DMS 273 (cell line): ENCODE results near the gene GALM.
A peak's percentile ranks its signal among the peaks of the same experiment; 100 is the strongest.
"Not testable (repeated sequence)": the region's sequence is repeated elsewhere in the genome, so short reads cannot be mapped to it uniquely, and the experiment has no call there.

ENCODE experiments used
- DNase-seq: peaks from one replicate; lab custom pipeline; 2025; ENCODE audit not compliant: unreplicated experiment; lab: John Stamatoyannopoulos, UW

The GALM gene

DNA sequence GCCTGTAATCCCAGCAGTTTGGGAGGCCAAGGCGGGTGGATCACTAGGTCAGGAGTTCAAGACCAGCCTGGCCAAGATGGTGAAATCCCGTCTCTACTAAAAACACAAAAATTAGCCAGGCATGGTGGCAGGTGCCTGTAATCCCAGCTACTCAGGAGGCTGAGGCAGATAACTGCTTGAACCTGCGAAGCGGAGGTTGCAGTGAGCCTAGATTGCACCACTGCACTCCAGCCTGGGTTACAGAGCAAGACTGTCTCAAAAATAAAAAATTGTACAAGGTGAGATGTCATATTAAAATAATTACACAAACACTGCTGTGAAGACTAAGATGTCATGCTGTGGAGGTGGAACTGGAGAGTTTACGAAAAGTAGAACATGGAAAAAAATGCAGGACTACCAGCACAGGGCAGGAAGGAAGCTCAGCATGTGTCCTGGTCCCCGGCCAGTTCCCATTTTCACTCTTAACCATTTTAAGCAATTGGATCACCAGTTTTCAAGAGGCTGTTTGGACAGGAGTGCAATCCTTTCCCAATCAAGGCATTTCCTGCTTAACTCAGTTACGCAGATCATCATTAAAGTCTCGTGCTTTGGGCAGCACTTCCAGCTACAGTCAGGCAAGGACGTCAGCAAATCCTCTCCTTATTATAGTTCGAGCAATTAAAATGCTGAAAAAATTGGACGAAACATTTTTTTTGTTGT, 71.2 kb downstream of the GALM start:
- peak; percentile 15 for DNase-seq

DNA sequence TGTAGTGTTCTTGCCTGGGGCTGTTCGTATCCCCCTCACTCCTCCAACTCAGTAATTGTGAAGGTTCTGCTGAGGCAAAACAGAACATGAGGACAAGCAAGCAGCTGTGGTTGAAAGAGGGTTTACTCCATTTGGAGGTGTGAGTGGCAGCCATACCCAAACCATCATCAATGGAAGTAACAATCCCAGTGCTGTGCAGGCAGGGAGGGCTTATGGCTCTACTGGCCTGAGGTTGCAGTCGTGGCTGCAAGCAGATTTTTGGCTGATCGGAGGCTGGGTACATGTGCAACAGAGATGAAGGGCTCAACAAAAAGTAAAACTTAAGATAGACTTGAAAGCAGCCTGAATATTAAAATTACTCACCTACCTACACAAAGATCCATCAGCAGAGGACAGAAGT, 72.0 kb downstream of the GALM start:
- DNase-seq = no peak

DNA sequence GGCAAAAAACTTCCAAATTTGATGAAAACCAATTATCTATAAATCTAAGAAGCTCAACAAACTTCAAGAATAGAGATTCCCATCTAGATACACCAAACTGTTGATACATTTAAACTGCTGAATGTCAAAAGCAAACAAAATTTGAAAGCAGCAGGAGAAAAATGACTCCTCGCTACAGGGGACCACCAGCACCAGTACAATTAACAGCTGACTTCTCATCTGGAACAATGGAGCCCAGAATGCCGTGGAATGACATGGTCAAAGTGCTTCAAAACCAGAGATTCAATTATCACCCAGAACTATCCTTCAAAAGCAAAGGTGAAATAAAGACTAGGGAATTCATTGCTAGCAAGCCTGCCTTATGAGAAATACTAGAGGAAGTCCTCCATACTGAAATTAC, 73.6 kb downstream of the GALM start:
- no peak for DNase-seq

DNA sequence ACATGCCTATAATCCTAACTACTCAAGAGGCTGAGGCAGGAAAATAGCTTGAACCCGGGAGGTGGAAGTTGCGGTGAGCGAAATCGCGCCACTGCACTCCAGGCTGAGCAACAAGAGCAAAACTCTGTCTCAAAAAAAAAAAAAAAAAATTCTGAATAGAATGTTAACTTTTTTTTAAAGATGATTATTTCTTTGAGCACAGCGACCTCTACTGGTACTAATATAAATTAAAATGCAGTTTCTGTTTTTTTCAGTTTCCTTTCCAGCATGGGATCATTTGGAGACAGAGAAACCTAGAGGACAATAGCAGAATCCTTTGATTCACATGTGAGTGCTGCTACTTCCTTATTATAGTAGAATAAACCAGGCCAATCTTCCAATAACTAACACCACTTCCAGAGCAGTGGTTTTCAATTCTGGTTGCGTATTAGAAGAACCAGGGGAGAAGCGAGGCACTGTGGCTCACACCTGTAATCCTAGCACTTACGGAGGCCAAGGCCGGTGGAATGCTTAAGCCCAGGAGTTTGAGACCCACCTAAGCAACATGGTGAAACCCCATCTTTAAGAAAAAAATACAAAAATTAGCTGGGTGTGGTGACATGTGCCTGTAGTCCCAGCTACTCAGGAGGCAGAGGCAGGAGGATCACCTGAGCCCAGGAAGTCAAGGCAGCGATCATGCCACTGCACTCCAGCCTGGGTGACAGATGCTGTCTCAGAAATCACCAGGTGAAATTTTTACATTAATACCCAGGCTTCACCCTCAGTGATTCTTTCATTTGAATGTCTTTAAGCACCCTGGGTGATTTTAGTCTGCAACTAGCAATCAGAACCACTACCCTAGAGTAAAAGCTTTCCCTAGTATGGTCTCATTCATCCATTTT, 75.2 kb downstream of the GALM start:
- peak; percentile 69 for DNase-seq

DNA sequence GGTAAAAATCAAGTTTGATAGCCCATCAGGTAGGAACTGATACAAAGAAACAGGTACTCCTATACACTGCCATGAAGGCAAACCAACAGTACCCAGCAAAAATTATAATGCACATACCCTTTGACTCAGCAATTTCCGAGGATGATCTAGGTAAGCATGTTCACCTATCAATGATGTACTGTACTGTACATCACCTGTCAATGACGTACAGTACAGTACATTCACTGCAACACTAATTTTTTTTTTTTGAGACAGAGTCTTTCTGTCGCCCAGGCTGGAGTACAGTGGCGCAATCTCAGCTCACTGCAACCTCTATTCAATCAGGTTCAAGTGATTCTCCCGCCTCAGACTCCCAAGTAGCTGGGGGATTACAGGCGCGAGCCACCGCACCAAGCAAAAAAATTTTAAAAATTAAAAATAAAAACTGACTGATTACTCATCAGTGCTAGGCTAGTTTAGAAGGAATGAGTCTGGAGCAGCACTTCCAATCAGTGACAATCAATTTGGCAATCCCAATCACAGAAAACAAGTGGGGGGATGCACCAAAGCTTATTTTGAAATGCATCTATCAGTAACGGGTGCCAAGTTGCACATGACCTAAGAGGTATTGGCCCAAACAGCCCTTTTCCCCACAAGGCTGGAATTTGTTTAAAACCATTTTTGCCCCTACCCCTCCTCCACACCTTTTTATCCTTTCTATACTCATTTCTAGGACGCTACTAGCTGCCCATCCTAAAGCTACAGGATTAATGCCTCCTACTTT, 77.1 kb downstream of the GALM start:
- DNase-seq = peak; percentile 42

DNA sequence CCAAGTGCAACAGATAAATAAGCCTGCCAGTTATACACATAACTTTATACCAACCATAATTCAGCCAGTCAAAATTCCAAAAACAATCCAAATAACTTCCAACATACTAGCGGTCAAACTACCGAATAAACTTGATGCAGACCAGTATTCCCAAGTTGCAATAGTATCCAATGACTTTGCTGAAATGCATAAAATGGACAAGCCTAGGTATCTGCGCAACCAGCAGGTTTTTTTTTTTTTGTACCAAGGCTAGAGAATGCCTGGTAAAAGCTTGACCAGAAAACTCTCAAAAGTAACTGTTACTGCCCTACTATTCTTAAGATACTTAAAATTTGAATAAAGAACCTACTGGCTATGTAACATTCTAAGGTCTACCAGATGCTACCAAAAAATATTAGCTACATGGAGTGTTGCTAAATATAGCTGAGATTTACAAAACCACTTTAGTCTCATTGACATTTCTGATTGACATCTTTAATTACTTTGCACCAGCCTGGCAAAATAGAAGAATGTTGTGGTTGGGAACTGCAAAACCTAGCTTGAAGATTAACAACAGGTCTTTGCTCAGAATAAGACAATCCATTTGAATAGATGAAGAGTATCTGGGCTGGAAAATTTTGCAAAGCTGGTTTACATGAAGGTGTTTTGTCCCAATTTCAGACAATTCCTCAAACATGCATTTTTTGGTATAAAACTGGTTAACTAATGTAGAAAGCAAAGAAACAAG, 77.9 kb downstream of the GALM start:
- DNase-seq = peak; percentile 25

DNA sequence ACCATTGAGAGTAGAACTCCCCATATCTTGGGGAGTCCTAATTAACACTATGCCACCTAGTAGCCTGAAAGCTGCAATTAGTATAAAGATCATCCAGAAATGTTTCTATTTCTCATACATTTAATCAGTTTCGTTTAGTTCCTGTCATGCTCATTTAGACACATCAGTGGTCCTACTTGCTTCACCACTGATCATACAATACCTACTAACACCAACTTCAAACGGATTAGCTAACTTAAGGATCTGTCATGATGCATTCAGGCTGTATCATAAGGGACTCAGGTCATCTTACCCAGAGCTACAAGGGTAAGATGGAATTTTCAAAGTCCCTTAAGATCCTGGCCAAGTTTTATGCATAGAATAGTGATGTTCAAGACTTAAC, 78.5 kb downstream of the GALM start:
- no peak for DNase-seq

DNA sequence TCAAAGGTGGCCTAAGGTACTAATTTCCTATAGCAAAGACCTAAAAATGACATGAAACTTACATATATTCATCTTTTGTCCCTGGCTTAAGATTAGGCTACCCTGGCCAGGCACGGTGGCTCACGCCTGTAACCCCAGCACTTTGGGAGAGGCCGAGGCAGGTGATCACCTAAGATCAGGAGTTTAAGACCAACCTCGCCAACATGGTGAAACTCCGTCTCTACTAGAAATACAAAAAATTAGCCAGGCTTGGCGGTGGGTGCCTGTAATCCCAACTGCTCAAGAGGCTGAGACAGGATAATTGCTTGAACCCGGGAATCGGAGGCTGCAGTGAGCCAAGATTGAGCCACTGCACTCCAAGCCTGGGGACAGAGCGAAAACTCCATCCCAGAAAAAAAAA, 79.4 kb downstream of the GALM start:
- DNase-seq = no peak

DNA sequence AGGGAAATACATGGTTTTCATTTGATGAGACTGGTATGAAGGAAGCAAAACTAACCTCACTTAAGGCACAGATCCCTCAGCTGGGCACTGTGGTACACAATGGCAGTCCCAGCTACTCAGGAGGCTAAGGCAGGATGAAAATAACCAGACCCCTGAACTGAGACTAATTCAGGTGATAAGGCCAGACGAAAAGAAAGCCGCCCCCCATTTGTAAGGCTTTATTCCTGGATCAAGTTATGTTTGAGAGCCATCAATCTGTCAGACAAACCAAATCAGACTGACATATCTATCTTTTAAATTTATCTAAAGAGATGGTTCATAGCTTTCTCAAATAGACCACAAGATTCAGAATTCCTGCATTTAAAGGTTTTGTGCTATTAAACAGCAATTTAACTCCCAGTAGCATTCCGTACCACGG, 81.1 kb downstream of the GALM start:
- no peak for DNase-seq

DNA sequence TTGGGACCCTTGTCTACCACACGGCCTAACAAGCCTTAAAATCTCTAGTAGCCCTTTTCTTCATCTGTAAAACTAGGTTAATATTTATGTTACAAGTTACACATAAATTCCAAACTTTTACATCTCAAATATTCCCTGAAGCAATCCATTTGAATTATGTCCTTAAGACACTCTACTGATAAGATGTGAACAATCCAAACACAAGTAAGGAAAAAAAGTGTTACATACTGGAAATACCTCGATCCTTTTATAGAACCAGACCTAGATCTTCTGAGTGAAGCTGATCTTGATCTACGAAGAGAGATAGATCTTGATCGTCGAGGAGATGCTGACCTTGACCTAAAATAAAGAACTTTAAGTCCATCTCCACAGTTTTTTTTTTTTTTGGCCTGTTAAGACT, 81.9 kb downstream of the GALM start:
- no peak for DNase-seq

DNA sequence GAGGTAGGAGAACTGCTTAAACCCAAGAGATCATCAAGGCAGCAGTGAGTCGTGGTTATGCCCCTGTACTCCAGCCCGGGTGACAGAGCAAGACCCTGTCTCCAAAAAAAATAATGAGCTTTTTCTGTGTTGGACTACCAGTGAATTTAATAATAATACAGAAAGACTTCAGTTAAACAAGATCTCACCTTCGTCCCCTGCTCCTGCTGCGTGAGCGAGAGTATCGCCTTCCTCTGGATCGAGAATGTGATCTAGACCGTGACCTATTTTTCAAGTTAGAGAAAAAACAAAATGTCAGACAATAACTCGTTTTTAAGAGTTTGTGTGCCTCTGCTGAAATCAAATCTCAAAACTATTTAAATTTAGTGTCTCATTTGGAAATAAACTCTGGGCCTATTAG, 82.5 kb downstream of the GALM start:
- no peak for DNase-seq

DNA sequence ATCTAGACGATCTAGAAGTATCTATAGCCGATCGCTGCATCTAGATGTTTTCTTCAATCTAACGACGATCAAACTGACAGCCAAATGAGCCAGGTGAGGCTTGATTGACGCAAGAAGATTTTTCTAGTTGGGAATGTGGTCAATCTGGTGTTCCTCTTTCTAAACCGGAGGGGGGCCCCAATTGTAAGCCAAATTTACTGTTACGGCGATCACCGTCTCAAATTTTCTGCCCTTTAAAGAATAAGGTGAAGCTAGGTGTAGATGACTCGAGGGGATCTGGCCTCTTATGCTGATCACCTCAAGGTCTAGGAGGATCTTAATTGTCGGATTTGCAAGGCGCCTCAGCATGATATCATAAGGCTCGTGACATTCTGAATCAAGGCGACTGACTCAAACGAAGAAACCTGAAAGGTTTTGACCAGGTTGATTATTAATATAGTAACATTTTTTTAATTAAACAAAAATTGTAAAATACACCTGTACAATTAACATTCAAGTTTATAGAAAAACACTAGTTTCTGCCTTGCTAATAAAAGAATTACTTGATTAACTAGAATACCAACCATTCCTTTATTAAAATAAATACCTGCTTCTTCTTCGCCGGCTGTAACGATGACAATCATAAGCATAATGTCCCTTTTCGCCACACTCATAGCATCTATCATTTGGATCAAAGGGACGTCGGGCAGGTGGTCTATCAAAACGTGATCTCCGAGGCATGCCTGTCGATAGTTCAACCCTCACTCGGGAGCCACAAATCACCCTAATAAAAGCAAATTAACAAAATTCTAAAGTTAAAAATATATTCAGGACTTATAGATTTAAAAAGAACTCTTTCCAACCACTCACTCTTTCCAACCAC, 83.3 kb downstream of the GALM start:
- DNase-seq = peak; percentile 45

DNA sequence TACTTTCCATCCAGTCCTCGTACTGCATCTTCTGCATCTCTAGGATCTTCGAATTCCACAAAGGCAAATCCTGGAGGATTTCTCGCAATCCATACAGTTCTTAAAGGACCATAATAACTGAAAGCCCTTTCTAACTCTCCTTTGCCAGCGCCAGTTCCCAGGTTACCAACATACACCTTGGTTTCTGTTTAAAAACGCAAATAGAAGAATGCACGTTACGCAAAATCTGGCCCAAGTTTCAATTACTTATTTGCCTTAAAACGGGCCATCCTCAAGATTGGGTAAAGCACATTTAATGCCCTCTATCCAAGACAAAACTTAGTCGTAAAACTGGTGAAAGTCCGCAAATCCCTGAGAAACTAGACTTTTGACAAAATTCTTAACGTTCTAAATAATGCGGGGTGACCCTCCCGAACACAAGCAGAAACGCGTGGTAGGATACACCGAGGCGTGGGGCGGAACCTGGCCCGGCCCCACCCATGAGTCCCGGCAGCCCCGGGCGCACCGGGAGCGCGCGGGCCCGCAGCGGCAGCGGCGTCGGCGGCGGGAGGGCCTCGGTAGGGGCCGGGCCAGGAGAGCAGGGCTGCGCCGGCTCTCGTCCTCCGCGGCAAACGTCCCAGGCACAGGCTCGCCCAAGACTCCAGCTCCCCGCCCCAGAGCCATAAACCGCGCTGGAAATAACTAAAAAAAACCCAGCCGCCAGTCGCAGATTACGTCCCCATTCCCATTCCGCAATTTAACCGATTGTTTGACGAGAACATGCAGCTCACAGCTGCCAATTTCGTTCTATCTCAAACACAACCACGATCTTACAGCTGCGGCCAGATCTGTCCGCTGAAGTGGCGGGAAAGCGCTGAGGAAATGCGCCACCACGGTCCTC, 84.3 kb downstream of the GALM start:
- DNase-seq = peak; percentile 55

DNA sequence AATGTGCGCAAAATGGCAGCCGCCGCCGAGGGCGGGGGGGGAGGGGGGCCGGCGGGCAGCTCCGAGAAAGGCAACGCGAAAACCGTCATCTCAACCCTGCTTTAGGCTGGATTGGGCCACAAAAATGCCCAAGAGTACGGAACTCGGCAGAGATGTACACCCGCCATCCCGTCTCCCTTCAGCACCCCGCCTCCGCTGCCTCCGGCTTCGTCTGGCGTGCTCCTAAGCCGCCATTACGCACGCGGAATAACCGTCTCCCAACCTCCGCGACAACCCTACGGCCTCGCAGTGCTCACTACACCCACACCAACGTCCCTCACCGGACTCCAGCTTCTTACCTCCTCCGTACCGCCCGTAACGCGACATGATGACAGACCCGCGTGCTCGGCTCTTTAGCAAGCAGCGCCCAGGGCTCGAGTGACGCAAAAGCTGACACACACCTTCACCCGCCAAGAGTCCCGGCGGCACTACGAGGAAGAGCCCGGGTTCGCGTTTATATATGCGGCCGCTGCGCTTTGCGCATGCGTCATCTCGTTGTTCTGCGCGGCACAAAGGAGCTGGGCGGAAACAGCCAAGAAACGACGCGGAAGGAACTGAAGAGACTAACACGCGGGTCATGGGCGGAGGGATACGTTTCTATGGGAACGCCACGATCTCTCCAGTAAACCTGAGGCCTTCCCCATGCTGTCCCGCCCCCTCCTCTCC, 85.1 kb downstream of the GALM start, which contains the start of gene SRSF7:
SRSF7 (minus strand) TSS at position 471 of the 705 bp plus-strand sequence; CDS start at position 366, 105 bp downstream.
- peak; percentile 100 for DNase-seq

DNA sequence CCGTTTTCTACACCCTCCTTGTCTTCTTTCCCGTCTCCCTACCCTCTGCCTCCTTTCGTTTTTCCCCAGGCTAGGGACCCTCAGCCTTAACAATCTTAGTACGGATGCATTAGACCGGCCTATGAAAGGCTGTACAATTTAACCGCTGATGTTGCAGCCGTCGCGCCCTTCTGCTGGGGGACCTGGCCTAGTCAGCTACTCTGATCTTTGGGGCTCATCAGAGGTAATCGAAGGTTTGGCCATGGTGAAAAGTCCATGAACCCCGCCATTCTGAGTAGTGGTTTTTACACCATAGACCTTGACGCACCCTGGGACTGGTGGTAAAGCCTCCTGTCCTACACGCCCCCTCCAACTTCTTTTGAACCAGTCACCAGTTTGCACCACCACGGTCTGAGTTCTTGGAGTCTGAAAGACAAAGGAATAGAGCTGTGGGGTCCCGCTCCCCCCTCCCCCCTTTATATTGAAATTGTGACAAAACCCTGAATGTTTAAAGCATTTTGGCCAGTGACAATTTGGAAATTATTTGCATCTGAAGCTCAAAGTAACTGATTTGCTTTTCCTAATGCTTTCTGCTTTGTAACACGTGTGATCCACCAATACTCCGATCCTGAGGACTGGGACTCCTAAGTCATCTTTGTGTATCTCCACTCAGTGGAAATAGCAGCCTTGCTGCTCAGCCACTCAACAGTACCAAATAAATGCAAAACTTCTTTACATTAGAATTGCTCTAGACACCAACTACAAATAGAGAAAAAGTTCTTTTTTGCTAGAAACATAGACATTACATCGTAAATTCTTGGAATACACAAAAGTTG, 85.9 kb downstream of the GALM start:
- peak; percentile 67 for DNase-seq

DNA sequence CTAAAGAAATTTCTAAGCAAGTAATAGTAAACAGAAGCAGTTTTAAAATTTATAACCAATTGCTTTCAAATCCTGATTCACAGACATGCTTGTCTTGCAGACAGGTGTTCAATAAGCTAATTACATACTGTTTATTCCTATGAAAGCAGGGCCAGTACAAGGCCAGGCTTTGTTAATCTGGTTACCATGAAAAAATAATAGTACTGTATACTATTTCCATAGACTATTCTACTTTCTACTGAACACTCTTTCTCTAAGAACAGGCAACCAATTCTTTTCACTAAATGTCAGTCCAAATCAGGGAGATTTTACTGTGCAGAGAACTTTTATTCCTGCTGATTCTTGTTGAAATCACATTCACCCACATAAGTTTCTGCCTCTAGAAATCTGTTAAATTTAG, 88.1 kb downstream of the GALM start:
- DNase-seq = no peak

DNA sequence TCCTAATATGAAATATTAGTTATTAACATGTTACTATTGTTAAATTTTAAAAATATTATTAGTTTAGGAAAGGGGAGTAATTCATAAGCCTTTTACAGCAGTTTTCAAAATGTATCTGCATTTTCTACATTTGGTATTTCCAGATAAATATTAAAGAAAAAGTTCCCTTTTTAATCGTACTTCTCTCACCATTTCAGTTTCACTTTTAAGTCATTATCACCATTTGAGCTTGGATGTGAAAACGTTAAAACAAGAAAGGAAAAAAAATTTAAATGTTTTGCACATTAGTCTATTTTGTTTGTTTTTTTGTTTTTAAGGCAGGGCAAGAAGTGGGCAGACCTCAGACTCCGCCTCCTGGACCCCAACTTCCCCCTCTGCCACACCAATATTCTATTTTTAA, 88.6 kb downstream of the GALM start:
- no peak for DNase-seq

DNA sequence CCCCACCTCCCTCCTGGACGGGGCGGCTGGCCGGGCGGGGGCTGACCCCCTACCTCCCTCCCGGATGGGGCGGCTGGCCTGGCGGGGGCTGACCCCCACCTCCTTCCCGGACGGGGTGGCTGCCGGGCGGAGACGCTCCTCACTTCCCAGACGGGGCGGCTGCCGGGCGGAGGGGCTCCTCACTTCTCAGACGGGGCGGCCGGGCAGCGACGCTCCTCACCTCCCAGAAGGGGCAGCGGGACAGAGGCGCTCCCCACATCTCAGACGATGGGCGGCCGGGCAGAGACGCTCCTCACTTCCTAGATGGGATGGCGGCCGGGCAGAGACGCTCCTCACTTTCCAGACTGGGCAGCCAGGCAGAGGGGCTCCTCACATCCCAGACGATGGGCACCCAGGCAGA, 90.0 kb downstream of the GALM start:
- not testable (repeated sequence) for DNase-seq
